ENCODE data around the gene SLC6A11.

GRCh38 chr3:10918011-10918410 is 102.0 kb downstream of the SLC6A11 start:
- TF ChIP-seq EZH2 (IDR thresholded peaks at IDR 0.05; ENCODE audit: borderline replicate concordance, low read length): no peak
- TF ChIP-seq, protein P1, sequence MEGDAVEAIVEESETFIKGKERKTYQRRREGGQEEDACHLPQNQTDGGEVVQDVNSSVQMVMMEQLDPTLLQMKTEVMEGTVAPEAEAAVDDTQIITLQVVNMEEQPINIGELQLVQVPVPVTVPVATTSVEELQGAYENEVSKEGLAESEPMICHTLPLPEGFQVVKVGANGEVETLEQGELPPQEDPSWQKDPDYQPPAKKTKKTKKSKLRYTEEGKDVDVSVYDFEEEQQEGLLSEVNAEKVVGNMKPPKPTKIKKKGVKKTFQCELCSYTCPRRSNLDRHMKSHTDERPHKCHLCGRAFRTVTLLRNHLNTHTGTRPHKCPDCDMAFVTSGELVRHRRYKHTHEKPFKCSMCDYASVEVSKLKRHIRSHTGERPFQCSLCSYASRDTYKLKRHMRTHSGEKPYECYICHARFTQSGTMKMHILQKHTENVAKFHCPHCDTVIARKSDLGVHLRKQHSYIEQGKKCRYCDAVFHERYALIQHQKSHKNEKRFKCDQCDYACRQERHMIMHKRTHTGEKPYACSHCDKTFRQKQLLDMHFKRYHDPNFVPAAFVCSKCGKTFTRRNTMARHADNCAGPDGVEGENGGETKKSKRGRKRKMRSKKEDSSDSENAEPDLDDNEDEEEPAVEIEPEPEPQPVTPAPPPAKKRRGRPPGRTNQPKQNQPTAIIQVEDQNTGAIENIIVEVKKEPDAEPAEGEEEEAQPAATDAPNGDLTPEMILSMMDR (IDR thresholded peaks at IDR 0.05; ENCODE audit: low read length): no peak
